NCI-H2107 (cell line): ENCODE results near the gene SPINK1.
"Not testable (repeated sequence)": the region's sequence is repeated elsewhere in the genome, so short reads cannot be mapped to it uniquely, and the experiment has no call there.

Experiments
- DNase-seq: peaks from one replicate; lab custom pipeline; 2025; lab: John Stamatoyannopoulos, UW

The SPINK1 gene

GRCh38 chr5:147805030-147805454 is 26.4 kb downstream of the SPINK1 start:
- no peak for DNase-seq

GRCh38 chr5:147804334-147804733 is 27.1 kb downstream of the SPINK1 start:
- DNase-seq = no peak

DNA sequence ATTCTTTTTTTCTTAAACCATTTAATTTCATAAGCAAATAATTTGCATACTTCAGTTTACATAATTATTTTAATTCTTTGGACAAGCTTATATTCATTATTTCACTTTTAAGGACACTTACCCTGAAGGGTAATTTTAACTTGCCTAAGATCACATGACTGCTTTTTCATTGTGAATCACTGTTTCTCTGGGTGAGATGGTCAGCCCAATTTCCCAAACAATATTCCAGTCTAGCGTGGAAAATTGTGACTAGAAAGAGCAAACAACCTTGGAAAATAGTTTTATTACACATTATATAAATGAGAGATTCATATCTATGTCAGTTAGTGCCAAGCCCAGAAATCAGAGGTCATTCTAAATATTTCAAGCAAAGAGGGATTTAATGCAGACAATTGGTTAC is 27.5 kb downstream of the SPINK1 start:
- no peak for DNase-seq

DNA sequence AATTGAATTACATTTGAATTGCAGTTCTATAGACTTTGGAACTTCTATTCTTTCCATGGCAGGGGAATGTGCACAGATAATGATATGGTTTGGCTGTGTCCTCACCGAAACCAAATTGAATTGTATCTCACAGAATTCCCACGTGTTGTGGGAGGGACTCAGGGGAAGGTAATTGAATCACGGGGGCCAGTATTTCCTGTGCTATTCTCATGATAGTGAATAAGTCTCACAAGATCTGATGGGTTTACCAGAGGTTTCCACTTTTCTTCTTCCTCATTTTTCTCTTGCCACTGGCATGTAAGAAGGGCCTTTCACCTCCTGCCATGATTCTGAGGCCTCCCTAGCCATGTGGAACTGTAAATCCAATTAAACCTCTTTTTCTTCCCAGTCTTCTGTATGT is 28.3 kb downstream of the SPINK1 start:
- not testable (repeated sequence) for DNase-seq

GRCh38 chr5:147801461-147801860 is 30.0 kb downstream of the SPINK1 start:
- DNase-seq = no peak

GRCh38 chr5:147800491-147800890 is 31.0 kb downstream of the SPINK1 start:
- no peak for DNase-seq

DNA sequence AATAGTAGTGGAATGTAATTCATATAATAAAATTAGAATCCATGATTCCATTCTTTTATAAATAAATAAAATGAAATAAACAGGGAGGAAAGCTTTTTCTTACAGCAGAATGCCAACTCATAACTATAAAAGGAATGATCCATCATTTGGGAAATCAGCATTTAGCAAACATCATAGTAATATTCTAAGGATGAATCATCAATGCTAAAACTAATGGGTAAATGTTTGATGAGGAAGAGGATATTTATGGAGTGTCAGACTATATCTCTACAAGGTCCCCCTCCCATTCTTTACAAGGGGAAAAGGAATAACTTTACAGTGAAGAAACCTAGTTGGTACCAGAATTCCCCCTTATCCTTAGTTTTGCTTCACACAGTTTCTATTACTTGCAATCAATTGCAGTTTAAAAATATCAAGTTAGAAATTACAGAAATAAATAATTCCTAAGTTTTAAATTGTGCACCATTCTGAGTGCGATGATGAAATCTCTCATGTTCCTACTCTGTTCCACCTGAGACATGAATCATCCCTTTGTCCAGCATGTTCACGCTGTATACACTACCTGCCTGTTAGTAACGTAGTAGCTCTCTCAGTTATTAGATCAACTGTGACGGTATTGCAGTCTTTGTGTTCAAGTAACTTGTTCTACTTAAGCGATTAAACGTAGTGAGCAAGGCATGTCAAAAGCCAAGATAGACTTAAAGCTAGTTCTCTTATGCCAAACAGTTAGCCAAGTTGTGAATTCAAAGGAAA is 34.7 kb downstream of the SPINK1 start:
- DNase-seq = no peak

DNA sequence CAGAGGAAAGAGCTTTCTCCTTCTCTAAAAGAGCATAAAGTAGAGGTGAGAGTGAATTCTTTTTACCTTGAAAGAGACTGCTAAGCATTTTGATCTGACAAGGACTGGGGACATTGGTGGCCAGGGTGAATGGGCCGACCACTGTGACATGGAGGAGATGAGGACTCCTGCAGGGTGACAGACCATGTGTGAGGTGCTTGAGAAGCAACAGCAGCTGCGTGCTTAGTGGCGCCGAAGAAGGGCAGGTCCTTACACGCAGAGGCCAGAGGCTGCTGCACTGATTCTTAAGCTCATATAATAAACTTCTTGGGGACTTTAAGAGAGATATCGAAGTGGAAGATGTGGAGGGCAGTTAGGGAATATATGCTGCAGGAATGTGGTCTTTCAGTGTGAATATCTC is 40.3 kb downstream of the SPINK1 start:
- no peak for DNase-seq

GRCh38 chr5:147789820-147790219 is 41.7 kb downstream of the SPINK1 start:
- no peak for DNase-seq

- DNase-seq = no peak
These were observed 43.4 kb downstream of the SPINK1 start for GRCh38 chr5:147788023-147788422.

GRCh38 chr5:147786142-147786541 is 45.3 kb downstream of the SPINK1 start:
- DNase-seq = no peak

DNA sequence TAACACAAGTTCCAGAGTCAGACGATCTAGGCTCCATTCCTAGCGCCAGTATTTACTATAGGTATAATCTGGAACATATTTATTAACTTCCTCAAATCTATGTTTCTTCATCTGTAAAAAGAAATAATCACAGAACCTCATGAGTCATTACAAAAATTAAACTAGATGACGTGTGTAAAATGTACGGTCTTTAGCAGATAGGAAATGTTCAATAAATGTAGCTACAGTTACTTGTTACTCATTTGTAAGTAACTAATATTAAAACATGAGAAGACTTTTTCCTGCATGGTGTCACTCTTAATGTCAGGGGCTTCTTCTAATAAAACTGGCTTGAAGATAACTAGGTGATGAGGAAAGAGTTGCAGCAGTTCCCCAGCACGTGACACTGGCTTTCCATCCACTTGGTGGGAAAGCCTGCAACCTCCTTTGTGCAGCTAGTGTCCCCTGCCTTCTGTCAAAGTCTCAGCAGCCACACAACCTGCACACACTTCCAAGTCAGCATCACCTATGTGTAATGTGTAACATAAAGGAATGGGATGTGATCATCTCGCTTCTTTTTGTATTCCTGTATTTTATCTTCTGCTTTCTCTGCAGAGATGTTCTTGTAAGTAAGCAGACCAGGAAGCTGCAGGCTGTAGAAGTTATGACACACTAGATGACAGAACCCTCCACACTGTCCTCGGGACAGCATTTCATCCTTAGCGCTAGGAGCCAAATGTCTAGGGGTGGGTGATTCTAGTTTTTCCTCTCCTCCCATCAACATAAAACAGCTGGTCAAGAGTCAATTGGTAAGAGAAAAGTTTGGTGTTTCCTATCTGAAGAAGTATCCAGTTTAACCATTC is 47.1 kb downstream of the SPINK1 start:
- no peak for DNase-seq

- peak; percentile 59 for DNase-seq
These were observed 49.1 kb downstream of the SPINK1 start, which contains the start of gene JAKMIP2 for GRCh38 chr5:147782110-147783028. Gene JAKMIP2, minus strand, starts transcription at chr5:147782728. Its CDS starts 110,922 bp downstream, at chr5:147671806.

- no peak for DNase-seq
These were observed 50.4 kb downstream of the SPINK1 start for GRCh38 chr5:147780924-147781573.

GRCh38 chr5:147779694-147780093 is 51.8 kb downstream of the SPINK1 start:
- DNase-seq = no peak

- no peak for DNase-seq
These were observed 54.5 kb downstream of the SPINK1 start for GRCh38 chr5:147776989-147777388.
